Endothelial cell of umbilical vein (primary cell): ENCODE data around the gene ANP32B.

Experiments used
- CTCF ChIP-seq, 2 donors: IDR thresholded peaks; 1 replicate in 1 of 2; 2 replicates in 1 of 2; pipeline ENCODE4 v1.5.1; 2011; ENCODE audit warnings: low read length in 2 of 2, mild to moderate bottlenecking in 2 of 2, moderate library complexity in 2 of 2, control low read depth in 1 of 2, inconsistent platforms in 1 of 2, low read depth in 1 of 2; ENCODE audit not compliant: insufficient read depth in 1 of 2; ENCODE audit errors: extremely low read depth in 1 of 2
- EZH2 ChIP-seq: IDR thresholded peaks from 2 replicates; pipeline ENCODE4 v1.6.1; 2012; ENCODE audit warnings: borderline replicate concordance, low read depth, mild to moderate bottlenecking, moderate library complexity, low read length, inconsistent platforms; ENCODE audit not compliant: severe bottlenecking
- JUN ChIP-seq: IDR thresholded peaks from 2 replicates; pipeline ENCODE4 v1.6.1; 2011; ENCODE audit warnings: borderline replicate concordance, low read depth; ENCODE audit not compliant: insufficient read length, insufficient read depth
- MAX ChIP-seq: IDR thresholded peaks from 2 replicates; pipeline ENCODE4 v1.6.1; 2011; ENCODE audit not compliant: insufficient read depth, insufficient read length
- MYC ChIP-seq: IDR thresholded peaks from one replicate; pipeline ENCODE4 v1.6.1; 2011; ENCODE audit warnings: mild to moderate bottlenecking, low read depth, low read length
- POLR2A ChIP-seq: IDR thresholded peaks from 2 replicates; pipeline ENCODE4 v1.6.1; 2012; ENCODE audit warnings: low read depth, mild to moderate bottlenecking, control low read depth, low read length
- POLR2AphosphoS5 ChIP-seq: IDR thresholded peaks from 2 replicates; pipeline ENCODE4 v1.6.1; 2012; ENCODE audit warnings: low read depth, mild to moderate bottlenecking, control low read depth, low read length, moderate library complexity; ENCODE audit not compliant: insufficient read depth

- TF ChIP-seq CTCF (IDR thresholded peaks at IDR 0.05; ENCODE audit: extremely low read depth in 1 of 2, insufficient read depth in 1 of 2, low read depth in 1 of 2, low read length in 2 of 2) (no peak), POLR2A (no peak), POLR2AphosphoS5 (no peak), MAX (no peak), EZH2 (no peak), MYC (no peak), JUN (no peak)
Observed at GRCh38 chr9:97983589-97984187, 547 bp downstream of the ANP32B start.
